ENCODE data around the gene LETM1. TPM values are rescaled to one million over a fixed set of nuclear protein-coding genes. Genes with fewer than 3 reads are reported as not detected.

LETM1 gene
- total RNA-seq, 1 donor from 2014 or later, result 41.3 TPM

DNA sequence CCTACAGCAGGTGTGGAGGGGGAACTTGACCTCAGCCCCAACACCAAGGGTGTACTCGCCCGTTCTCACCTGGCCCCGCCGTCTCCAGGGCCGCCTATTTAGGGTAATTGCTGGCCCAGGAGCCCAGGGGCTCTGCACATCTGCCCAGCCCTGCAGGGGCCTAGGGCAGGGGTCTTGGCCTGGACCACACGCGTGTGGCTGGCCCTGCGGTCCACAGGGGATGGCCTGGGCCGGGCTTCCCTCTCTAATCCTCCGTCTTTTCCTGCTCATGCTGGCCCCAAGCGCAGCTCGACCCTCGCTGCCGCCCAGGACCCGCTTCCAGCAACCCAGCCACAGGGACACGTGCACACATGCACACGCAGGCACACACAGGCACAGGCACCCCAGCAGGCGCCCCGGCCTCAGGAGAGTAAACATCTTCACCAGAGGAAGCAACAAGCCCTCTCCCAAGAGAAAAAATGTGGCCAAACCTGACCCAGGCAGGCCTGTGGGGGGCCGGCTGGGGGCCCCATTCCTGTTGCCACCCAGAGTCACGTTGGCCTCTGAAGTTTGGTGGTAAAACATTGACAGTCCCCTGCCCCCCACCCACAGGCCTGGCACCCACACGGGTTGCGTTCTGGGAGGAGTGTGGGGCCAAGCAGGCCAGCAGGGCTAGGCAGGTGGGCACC lies 87.5 kb downstream of the LETM1 start:
- no peaks in the 10 kb centered on the region for H3K27me3 Mint-ChIP-seq (ENCODE audit: low read depth)
- no peaks in the 10 kb centered on the region for H3K4me1 Mint-ChIP-seq (ENCODE audit: low read depth)
- no peaks in the 10 kb centered on the region for H3K9me3 Mint-ChIP-seq (ENCODE audit: low read depth)
- H3K27ac Mint-ChIP-seq (ENCODE audit: unreplicated experiment), result no peak overlapping the region
- TF ChIP-seq, protein P1, sequence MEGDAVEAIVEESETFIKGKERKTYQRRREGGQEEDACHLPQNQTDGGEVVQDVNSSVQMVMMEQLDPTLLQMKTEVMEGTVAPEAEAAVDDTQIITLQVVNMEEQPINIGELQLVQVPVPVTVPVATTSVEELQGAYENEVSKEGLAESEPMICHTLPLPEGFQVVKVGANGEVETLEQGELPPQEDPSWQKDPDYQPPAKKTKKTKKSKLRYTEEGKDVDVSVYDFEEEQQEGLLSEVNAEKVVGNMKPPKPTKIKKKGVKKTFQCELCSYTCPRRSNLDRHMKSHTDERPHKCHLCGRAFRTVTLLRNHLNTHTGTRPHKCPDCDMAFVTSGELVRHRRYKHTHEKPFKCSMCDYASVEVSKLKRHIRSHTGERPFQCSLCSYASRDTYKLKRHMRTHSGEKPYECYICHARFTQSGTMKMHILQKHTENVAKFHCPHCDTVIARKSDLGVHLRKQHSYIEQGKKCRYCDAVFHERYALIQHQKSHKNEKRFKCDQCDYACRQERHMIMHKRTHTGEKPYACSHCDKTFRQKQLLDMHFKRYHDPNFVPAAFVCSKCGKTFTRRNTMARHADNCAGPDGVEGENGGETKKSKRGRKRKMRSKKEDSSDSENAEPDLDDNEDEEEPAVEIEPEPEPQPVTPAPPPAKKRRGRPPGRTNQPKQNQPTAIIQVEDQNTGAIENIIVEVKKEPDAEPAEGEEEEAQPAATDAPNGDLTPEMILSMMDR (IDR thresholded peaks at IDR 0.05), result no peak
- no peak for DNase-seq (ENCODE audit: low spot score)
- H3K36me3 Mint-ChIP-seq (ENCODE audit: low read depth), result no peaks in the 10 kb centered on the region
- H3K4me3 Mint-ChIP-seq (ENCODE audit: unreplicated experiment), result peak overlapping the region; percentile 54

DNA sequence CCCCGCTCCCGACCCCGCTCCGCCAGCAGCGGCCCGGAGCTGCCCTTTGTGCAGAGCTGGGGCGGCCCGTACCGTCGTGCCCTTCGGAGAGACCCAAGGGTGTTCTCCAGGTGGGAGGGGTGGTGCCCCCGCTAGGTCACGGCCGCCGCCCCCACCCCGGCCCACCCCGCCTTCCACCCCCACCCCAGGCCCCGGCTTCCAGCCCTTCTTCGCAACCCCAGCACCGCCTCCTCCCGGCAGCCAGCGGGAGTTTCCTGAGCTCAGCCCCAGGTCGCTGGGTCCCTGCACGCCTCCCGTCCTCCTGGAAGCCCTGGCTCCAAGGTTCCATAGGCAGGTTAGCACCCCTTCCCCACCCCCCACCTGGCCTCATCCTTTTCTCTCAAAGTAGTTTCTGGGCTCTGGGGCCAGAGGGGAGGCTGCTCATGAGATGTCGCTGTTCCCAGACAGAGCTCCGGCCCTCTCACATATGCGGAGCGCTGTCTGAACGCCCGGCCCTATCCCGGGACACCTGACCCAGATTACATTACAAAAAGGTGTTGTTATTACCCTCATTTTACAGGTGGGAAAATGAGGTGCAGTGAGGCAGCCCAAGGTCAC lies 88.1 kb downstream of the LETM1 start:
- H3K9me3 Mint-ChIP-seq (ENCODE audit: low read depth), result no peaks in the 10 kb centered on the region
- H3K36me3 Mint-ChIP-seq (ENCODE audit: low read depth), result no peaks in the 10 kb centered on the region
- DNase-seq (ENCODE audit: low spot score), result no peak
- no peaks in the 10 kb centered on the region for H3K27me3 Mint-ChIP-seq (ENCODE audit: low read depth)
- H3K4me1 Mint-ChIP-seq (ENCODE audit: low read depth), result no peaks in the 10 kb centered on the region
- TF ChIP-seq, protein P1 (IDR thresholded peaks at IDR 0.05), result peak; percentile 75
- H3K27ac Mint-ChIP-seq (ENCODE audit: unreplicated experiment), result no peak overlapping the region
- peak overlapping the region; percentile 54 for H3K4me3 Mint-ChIP-seq (ENCODE audit: unreplicated experiment)

DNA sequence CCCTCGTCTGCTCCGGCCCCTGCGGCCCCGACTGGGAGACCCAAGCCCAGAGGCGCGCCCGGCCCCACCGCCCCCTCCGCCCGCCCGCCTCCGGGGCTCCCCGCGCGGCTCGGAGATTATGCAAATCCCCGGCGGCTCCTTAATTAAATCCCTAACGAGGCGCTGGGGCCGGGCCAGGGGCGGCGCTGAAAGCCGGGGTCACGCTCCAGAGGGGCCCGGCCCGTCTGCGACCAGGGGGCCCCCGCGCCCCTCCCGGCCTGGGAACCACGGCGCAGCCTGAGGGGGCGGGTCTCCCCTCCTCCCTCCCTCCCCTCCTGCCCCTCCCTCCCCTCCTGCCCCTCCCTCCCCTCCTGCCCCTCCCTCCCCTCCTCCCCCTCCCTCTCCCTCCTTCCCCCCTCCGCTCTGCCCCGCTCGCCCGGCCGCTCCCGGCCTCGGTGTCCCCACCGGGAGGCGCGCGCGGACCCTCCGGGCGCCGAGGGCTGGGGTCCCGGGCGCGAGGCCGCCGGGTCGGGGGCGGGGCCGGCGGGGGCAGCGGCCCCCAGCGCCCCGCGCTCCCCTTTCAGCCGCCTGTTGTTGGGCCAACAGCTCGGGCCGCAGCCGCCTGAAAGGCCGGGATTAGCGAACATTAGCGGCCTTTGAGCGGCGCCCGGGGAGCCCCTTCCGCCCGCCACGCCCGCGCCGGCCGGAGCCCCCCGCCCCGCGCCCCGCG lies 88.7 kb downstream of the LETM1 start:
- H3K27ac Mint-ChIP-seq (ENCODE audit: unreplicated experiment), result no peak overlapping the region
- H3K4me3 Mint-ChIP-seq (ENCODE audit: unreplicated experiment), result no peak overlapping the region
- H3K4me1 Mint-ChIP-seq (ENCODE audit: low read depth), result no peaks in the 10 kb centered on the region
- no peaks in the 10 kb centered on the region for H3K27me3 Mint-ChIP-seq (ENCODE audit: low read depth)
- DNase-seq (ENCODE audit: low spot score), result no peak
- TF ChIP-seq, protein P1 (IDR thresholded peaks at IDR 0.05), result no peak
- H3K9me3 Mint-ChIP-seq (ENCODE audit: low read depth), result no peaks in the 10 kb centered on the region
- no peaks in the 10 kb centered on the region for H3K36me3 Mint-ChIP-seq (ENCODE audit: low read depth)

DNA sequence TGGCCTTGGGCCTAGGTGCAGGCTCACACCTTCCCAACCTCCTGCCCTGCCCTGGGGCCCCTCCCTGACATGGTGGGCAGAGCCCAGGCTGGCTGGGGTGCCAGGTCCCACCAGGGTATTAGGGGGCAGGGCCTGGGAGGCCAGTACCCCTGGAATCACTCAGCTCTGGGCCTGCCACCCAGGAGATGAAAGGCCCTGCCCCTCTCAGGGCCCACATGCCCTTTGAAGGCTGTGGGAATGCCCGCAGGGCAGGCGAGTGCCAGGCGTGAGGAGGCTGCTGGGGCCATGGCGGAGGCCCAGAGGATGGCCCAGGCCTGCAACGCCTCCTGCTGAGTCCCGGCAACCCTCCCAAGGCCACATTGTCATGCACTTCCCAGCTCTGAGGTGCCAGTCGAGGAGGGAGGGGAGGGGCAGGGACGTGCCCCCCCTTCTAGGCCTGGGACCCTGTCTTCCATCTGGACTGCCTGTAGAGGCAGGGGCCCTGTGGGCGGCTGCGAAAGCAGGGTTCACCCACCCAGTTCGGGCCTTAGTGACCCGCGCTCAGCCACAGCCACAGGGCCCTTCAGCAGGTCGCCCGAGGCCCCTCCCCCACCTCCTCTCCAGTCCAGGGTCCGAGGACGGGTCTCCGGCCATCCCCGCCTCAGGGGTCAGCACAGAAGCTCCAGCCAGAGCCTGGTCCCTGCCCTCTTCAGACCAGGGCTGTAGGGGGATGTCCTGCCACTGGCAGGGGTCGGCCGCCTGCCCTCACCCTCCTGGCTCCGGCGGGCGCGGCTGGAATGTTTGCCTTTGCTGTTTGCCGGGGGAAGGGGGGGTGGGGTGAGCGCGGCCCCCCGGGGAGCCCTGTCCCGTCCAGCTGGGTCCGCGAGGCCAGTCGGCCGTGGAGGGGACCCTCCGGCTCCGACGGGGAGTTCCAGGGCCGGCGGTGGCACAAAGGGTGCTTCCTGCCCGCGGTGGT lies 89.6 kb downstream of the LETM1 start:
- no peak for DNase-seq (ENCODE audit: low spot score)
- H3K4me3 Mint-ChIP-seq (ENCODE audit: unreplicated experiment), result no peak overlapping the region
- H3K9me3 Mint-ChIP-seq (ENCODE audit: low read depth), result no peaks in the 10 kb centered on the region
- H3K36me3 Mint-ChIP-seq (ENCODE audit: low read depth), result no peaks in the 10 kb centered on the region
- TF ChIP-seq, protein P1 (IDR thresholded peaks at IDR 0.05), result no peak
- H3K27me3 Mint-ChIP-seq (ENCODE audit: low read depth), result no peaks in the 10 kb centered on the region
- H3K4me1 Mint-ChIP-seq (ENCODE audit: low read depth), result no peaks in the 10 kb centered on the region
- no peak overlapping the region for H3K27ac Mint-ChIP-seq (ENCODE audit: unreplicated experiment)

Data from chondrocyte (in vitro differentiated cells).